H1 (cell line): ENCODE data around the gene KRT9. TPM values are rescaled to one million over a fixed set of nuclear protein-coding genes. Genes with fewer than 3 reads are reported as not detected.
A peak's percentile ranks its signal among the peaks of the same experiment; 100 is the strongest.

ENCODE experiments used
- CTCF ChIA-PET: fragments of 300-600 bp; sonication (Branson Sonifier 250); formaldehyde crosslinking; loops from one replicate; lab custom pipeline; 2021; ENCODE audit not compliant: partially characterized antibody; lab: Charles Lee
- POLR2A ChIA-PET: fragments of 300-600 bp; sonication (Branson Sonifier 250); formaldehyde crosslinking; loops from one replicate; lab custom pipeline; 2021; ENCODE audit warnings: inconsistent platforms; ENCODE audit not compliant: partially characterized antibody; lab: Charles Lee
- DNase-seq, 2 experiments: peaks; one replicate each; pipeline versions ENCODE4 v3.0.0 to v3.0.0-alpha.2; 2010 to 2022; ENCODE audit warnings: low spot score in 2 of 2, low read depth in 1 of 2, mixed read lengths in 1 of 2
- FAIRE-seq: peaks from 2 replicates; lab custom pipeline; 2011; peaks lifted over from hg19 to GRCh38; lab: Jason Lieb, UNC
- H2AFZ ChIP-seq: 2 replicates; pipeline ENCODE4 v1.8.1; 2012; ENCODE audit warnings: low read length, inconsistent platforms
- H2AK5ac ChIP-seq: 2 replicates; pipeline ENCODE4 v1.6.1; 2013; ENCODE audit warnings: low read depth, low read length
- H2BK120ac ChIP-seq: replicated peaks from 2 replicates; pipeline ENCODE3; 2013; ENCODE audit warnings: low read depth, low read length, inconsistent platforms
- H2BK12ac ChIP-seq: 2 replicates; pipeline ENCODE4 v1.6.1; 2013; ENCODE audit warnings: low read depth, low read length
- H2BK15ac ChIP-seq: 2 replicates; pipeline ENCODE4 v1.6.1; 2013; ENCODE audit warnings: low read length
- H2BK20ac ChIP-seq: 2 replicates; pipeline ENCODE4 v1.6.1; 2013; ENCODE audit warnings: low read length
- H2BK5ac ChIP-seq: 2 replicates; pipeline ENCODE4 v1.6.1; 2013; ENCODE audit warnings: low read depth, low read length
- H3K14ac ChIP-seq: 2 replicates; pipeline ENCODE4 v1.6.1; 2013; ENCODE audit warnings: inconsistent platforms; ENCODE audit not compliant: insufficient read length
- H3K18ac ChIP-seq: 2 replicates; pipeline ENCODE4 v1.6.1; 2013; ENCODE audit warnings: low read length; ENCODE audit errors: extremely low read depth
- H3K23ac ChIP-seq: 2 replicates; pipeline ENCODE4 v1.6.1; 2013; ENCODE audit warnings: inconsistent platforms; ENCODE audit not compliant: insufficient read length
- H3K23me2 ChIP-seq: 2 replicates; pipeline ENCODE4 v1.6.1; 2013; ENCODE audit warnings: low read depth, low read length
- H3K27ac ChIP-seq: 2 replicates; pipeline ENCODE4 v1.6.1; 2011; ENCODE audit warnings: low read depth, low read length, inconsistent platforms
- H3K27me3 ChIP-seq, 4 experiments: replicated peaks in 1 of 4; 1 replicate in 1 of 4; 2 replicates in 3 of 4; pipeline versions ENCODE4 v1.6.1 to v1.8.1; 2011 to 2013; ENCODE audit warnings: low read length in 3 of 4, mild to moderate bottlenecking in 3 of 4, inconsistent platforms in 2 of 4, mixed read lengths in 2 of 4, moderate library complexity in 1 of 4; ENCODE audit not compliant: control insufficient read depth in 3 of 4, insufficient read depth in 3 of 4; ENCODE audit errors: extremely low read depth in 1 of 4
- H3K36me3 ChIP-seq, 4 experiments: 2 replicates each; pipeline versions ENCODE4 v1.6.1 to v1.8.1; 2011 to 2013; ENCODE audit warnings: mild to moderate bottlenecking in 4 of 4, low read length in 3 of 4, moderate library complexity in 2 of 4, control low read depth in 1 of 4, inconsistent platforms in 1 of 4; ENCODE audit not compliant: insufficient read depth in 4 of 4, control insufficient read depth in 2 of 4
- H3K4ac ChIP-seq: replicated peaks from 2 replicates; pipeline ENCODE3; 2013; ENCODE audit warnings: low read length, low read depth, mixed read lengths, inconsistent platforms; ENCODE audit not compliant: insufficient read length
- H3K4me1 ChIP-seq, 4 experiments: replicated peaks in 1 of 4; 1 replicate in 1 of 4; 2 replicates in 3 of 4; pipeline versions ENCODE4 v1.6.1 to v1.8.1; 2011 to 2013; ENCODE audit warnings: low read length in 3 of 4, inconsistent platforms in 2 of 4, mixed read lengths in 1 of 4; ENCODE audit not compliant: insufficient read depth in 4 of 4, control insufficient read depth in 3 of 4
- H3K4me2 ChIP-seq, 2 experiments: 2 replicates each; pipeline versions ENCODE4 v1.6.1 to v1.8.1; 2011 to 2013; ENCODE audit warnings: low read depth in 2 of 2, low read length in 2 of 2, control low read depth in 1 of 2, inconsistent platforms in 1 of 2, mild to moderate bottlenecking in 1 of 2; ENCODE audit not compliant: insufficient read depth in 1 of 2
- H3K4me3 ChIP-seq, 4 experiments: fragments of 200-600, 300-600 bp in 1 of 4; sonication (generic), shearing (Covaris generic), sonication (Bioruptor Twin) in 1 of 4; 2 replicates each; pipeline versions ENCODE4 v1.5.1 to v1.8.1; 2011 to 2016; ENCODE audit warnings: low read length in 4 of 4, low read depth in 3 of 4, control low read depth in 2 of 4, inconsistent platforms in 2 of 4, mild to moderate bottlenecking in 2 of 4, mixed read lengths in 1 of 4, moderate library complexity in 1 of 4; ENCODE audit not compliant: insufficient read depth in 2 of 4; ENCODE audit errors: extremely low read depth in 1 of 4
- H3K56ac ChIP-seq: replicated peaks from 2 replicates; pipeline ENCODE3; 2013; ENCODE audit warnings: low read depth, mild to moderate bottlenecking, mixed read lengths, low read length, inconsistent platforms; ENCODE audit not compliant: insufficient read length
- H3K79me1 ChIP-seq: 2 replicates; pipeline ENCODE4 v1.6.1; 2013; ENCODE audit warnings: low read depth, low read length, control low read depth
- H3K79me2 ChIP-seq, 2 experiments: 2 replicates each; pipeline versions ENCODE4 v1.6.1 to v1.8.1; 2012 to 2013; ENCODE audit warnings: low read length in 2 of 2, mild to moderate bottlenecking in 2 of 2, inconsistent platforms in 1 of 2; ENCODE audit not compliant: insufficient read depth in 2 of 2, control insufficient read depth in 1 of 2
- H3K9ac ChIP-seq, 4 experiments: replicated peaks in 1 of 4; 1 replicate in 1 of 4; 2 replicates in 3 of 4; pipeline versions ENCODE4 v1.6.1 to v1.8.1; 2011 to 2013; ENCODE audit warnings: low read depth in 3 of 4, low read length in 3 of 4, control low read depth in 2 of 4, mild to moderate bottlenecking in 2 of 4, moderate library complexity in 2 of 4, inconsistent platforms in 1 of 4; ENCODE audit errors: extremely low read depth in 1 of 4
- H3K9me3 ChIP-seq, 2 experiments: 2 replicates each; pipeline versions ENCODE4 v1.6.1 to v1.8.1; 2012 to 2013; ENCODE audit warnings: mild to moderate bottlenecking in 2 of 2, moderate library complexity in 2 of 2, control low read depth in 1 of 2, inconsistent platforms in 1 of 2, low read depth in 1 of 2, low read length in 1 of 2, mixed read lengths in 1 of 2; ENCODE audit not compliant: insufficient read depth in 2 of 2
- H4K20me1 ChIP-seq, 2 experiments: replicated peaks in 1 of 2; 2 replicates each; pipeline versions ENCODE3 to v1.8.1; 2011 to 2013; ENCODE audit warnings: inconsistent platforms in 2 of 2, low read length in 2 of 2, mild to moderate bottlenecking in 1 of 2; ENCODE audit not compliant: insufficient read depth in 2 of 2, control insufficient read depth in 1 of 2
- H4K5ac ChIP-seq: 2 replicates; pipeline ENCODE4 v1.6.1; 2013; ENCODE audit warnings: low read length, low read depth, mixed read lengths, inconsistent platforms; ENCODE audit not compliant: insufficient read length
- H4K8ac ChIP-seq: 2 replicates; pipeline ENCODE4 v1.8.0; 2013; ENCODE audit warnings: mild to moderate bottlenecking, moderate library complexity, low read length, inconsistent platforms; ENCODE audit not compliant: insufficient read depth; ENCODE audit errors: extremely low read depth
- H4K91ac ChIP-seq: replicated peaks from 2 replicates; pipeline ENCODE3; 2013; ENCODE audit warnings: low read length, mixed read lengths, inconsistent platforms; ENCODE audit not compliant: insufficient read length
- BACH1 ChIP-seq: IDR thresholded peaks from 2 replicates; pipeline ENCODE4 v1.6.1; 2012; ENCODE audit warnings: low read length, improper control_type of control experiment
- BRCA1 ChIP-seq: IDR thresholded peaks from 2 replicates; pipeline ENCODE4 v1.6.1; 2012; ENCODE audit warnings: low read depth, low read length, improper control_type of control experiment
- CTBP2 ChIP-seq: IDR thresholded peaks from 2 replicates; pipeline ENCODE4 v1.7.0; 2011; ENCODE audit warnings: borderline replicate concordance, mild to moderate bottlenecking, moderate library complexity, mixed read lengths, low read length; ENCODE audit not compliant: insufficient read depth, insufficient read length
- EGR1 ChIP-seq: IDR thresholded peaks from 2 replicates; pipeline ENCODE4 v1.6.1; 2011; ENCODE audit warnings: low read depth, low read length, borderline replicate concordance
- POLR2AphosphoS5 ChIP-seq: IDR thresholded peaks from 2 replicates; pipeline ENCODE4 v1.6.1; 2011; ENCODE audit warnings: low read depth, low read length
- RNF2 ChIP-seq: fragments of 200-900, 300-1000 bp; sonication (generic); IDR thresholded peaks from 2 replicates; pipeline ENCODE4 v1.7.1; 2016; ENCODE audit warnings: borderline replicate concordance, low read depth, mild to moderate bottlenecking, antibody characterized with exemption, low read length; ENCODE audit not compliant: poor library complexity, severe bottlenecking; ENCODE audit errors: missing control alignments
- SUZ12 ChIP-seq: fragments of 200-600 bp; sonication (generic); IDR thresholded peaks from 2 replicates; pipeline ENCODE4 v1.6.1; 2012; ENCODE audit warnings: mild to moderate bottlenecking, inconsistent platforms, low read length, moderate library complexity, mixed read lengths
- TAF1 ChIP-seq: IDR thresholded peaks from 2 replicates; pipeline ENCODE4 v1.6.1; 2011; ENCODE audit warnings: mild to moderate bottlenecking, low read depth, low read length
- TBP ChIP-seq: IDR thresholded peaks from 2 replicates; pipeline ENCODE4 v1.6.1; 2011; ENCODE audit warnings: low read depth, low read length, improper control_type of control experiment
- ZNF274 ChIP-seq: IDR thresholded peaks from 2 replicates; pipeline ENCODE4 v1.7.0; 2012; ENCODE audit warnings: low read length, borderline replicate concordance; ENCODE audit errors: extremely low read depth
- WGBS, 2 experiments: shearing (Covaris generic) in 1 of 2; methylation state at CpG; one replicate each; pipeline versions ENCODE4 v1.1.6 to v1.1.7; 2013 to 2015; ENCODE audit warnings: low lambda C conversion rate in 2 of 2, mixed read lengths in 2 of 2, inconsistent platforms in 1 of 2, low coverage in 1 of 2, missing lambda C conversion rate in 1 of 2; ENCODE audit not compliant: insufficient replicate concordance in 2 of 2, insufficient coverage in 1 of 2, insufficient read length in 1 of 2; ENCODE audit errors: extremely low coverage in 1 of 2, missing lambda C conversion rate in 1 of 2; 5-methylcytosine and 5-hydroxymethylcytosine counted together
- polyA plus RNA-seq, 7 experiments: library from polyadenylated mRNA; depleted of rRNA in 3 of 7; stranded (reverse) in 5 of 7; unstranded in 2 of 7; fragments of >200 nt in 5 of 7; fragments of 200-250 nt in 2 of 7; gene quantifications; 1 replicate in 5 of 7; 2 replicates in 1 of 7; 4 replicates in 1 of 7; pipeline versions ENCODE4 v1.2.1 to v1.2.3, GENCODE V29; 2011 to 2013; ENCODE audit warnings: missing spikeins in 2 of 7, mixed read lengths in 2 of 7
- total RNA-seq: library from RNA; stranded (reverse); fragmentation: NEBNext Ultra II Directional; extraction: Animal tissue kit (Norgen Biotek cat#: 25700); gene quantifications from 2 replicates; pipeline ENCODE4 v1.2.1, GENCODE V29; 2021

Gene KRT9
- total and polyA plus RNA-seq, 2 of the 8 experiments (the other 6 are each of a cell fraction or from before 2014, with no cell fraction given): not detected

DNA sequence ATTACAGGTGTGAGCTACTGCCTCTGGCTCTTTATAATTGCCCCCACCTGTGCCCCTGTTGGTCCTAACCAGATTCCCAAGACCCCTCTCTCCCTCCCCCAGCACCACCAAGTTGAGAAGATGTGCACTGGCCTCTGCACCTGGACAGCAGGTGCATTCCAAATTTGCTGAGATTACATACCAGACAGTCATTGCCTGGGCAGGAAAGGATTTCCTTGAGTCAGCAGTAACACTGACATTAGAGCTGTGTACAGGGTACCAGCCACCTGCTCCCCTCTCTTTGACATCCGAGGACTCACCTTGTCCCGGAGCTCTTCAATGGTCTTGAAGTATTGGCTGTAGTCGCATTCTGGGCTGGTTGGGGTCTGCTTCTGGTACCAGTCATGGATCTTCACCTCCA lies 53.8 kb downstream of the KRT9 start:
- Histone ChIP-seq H3K18ac (no peak overlapping the region), H4K91ac (no peak overlapping the region), H3K4me3 (no peak overlapping the region), H3K27me3 (no peaks in the 10 kb centered on the region; a peak in 1 of 7 replicates), H3K79me2 (no peaks in the 10 kb centered on the region), H4K8ac (no peak overlapping the region), H3K9ac (no peak overlapping the region), H3K4ac (no peak overlapping the region), H2BK12ac (peak overlapping the region; percentile 17; the same call in 1 of the 2 replicates), H3K23ac (no peak overlapping the region), H2BK120ac (no peak overlapping the region), H3K14ac (no peak overlapping the region), H2BK5ac (no peak overlapping the region)
- POLR2A ChIA-PET: interaction anchor here (8.0 kb wide), 1 partner anchor 11 kb away, joined by 69 read pairs; the partner anchor contains the start of gene KRT19
- CTCF ChIA-PET: interaction anchor here (1.2 to 3.4 kb wide), 5 partner anchors 31 to 130 kb away, joined by 4 to 13 read pairs (median 6); no protein-coding TSS in a partner anchor
- DNase-seq: no peak
- TF ChIP-seq CTBP2 (no peak), TBP (no peak), BACH1 (no peak), ZNF274 (no peak), POLR2AphosphoS5 (no peak), EGR1 (no peak), SUZ12 (no peak), TAF1 (no peak), BRCA1 (no peak), RNF2 (no peak)
- TF ChIP-seq, all 59 proteins: peak for 0
- H3K27ac ChIP-seq: no peak overlapping the region
- peaks cover 2 to 3% of the 10 kb centered on the region in 2 experiments for H4K20me1 ChIP-seq
- no peak overlapping the region for H3K4me2 ChIP-seq
- H3K36me3 ChIP-seq: peaks cover 0 to 8% (median 1%) of the 10 kb centered on the region in 4 experiments; a peak in 2 of 8 replicates
- no peak overlapping the region for H3K56ac ChIP-seq
- H4K5ac ChIP-seq: no peak overlapping the region
- H2BK15ac ChIP-seq: no peak overlapping the region
- FAIRE-seq: no peak
- no peaks in the 10 kb centered on the region for H3K9me3 ChIP-seq
- no peaks in the 10 kb centered on the region; the same call in 1 of the 2 replicates for H3K23me2 ChIP-seq
- H2AK5ac ChIP-seq: no peak overlapping the region
- peaks cover 0 to 16% (median 10%) of the 10 kb centered on the region in 4 experiments; a peak in 6 of 7 replicates for H3K4me1 ChIP-seq
- no peak overlapping the region for H2AFZ ChIP-seq
- no peaks in the 10 kb centered on the region for H3K79me1 ChIP-seq
- WGBS, 2 experiments: 92% methylated on average over 3 of the region's 3 CpGs; no CpG with 5 or more reads in 1 of the 2 experiments
- H2BK20ac ChIP-seq: no peak overlapping the region
